H9 (cell line): Measurements from ENCODE around the gene PLA2G4C. TPM values are rescaled to one million over a fixed set of nuclear protein-coding genes. Genes with fewer than 3 reads are reported as not detected.

ENCODE experiments used
- DNase-seq: peaks from one replicate; pipeline ENCODE4 v3.0.0-alpha.2; 2017
- H2AFZ ChIP-seq: one replicate; pipeline ENCODE4 v1.6.1; 2013; ENCODE audit warnings: mild to moderate bottlenecking, low read length, control low read depth, moderate library complexity
- H2AK5ac ChIP-seq: 2 replicates; pipeline ENCODE4 v1.6.1; 2013; ENCODE audit warnings: low read length, control low read depth, mixed read lengths; ENCODE audit not compliant: insufficient read length
- H2BK120ac ChIP-seq: one replicate; pipeline ENCODE4 v1.6.1; 2013; ENCODE audit warnings: low read depth, mild to moderate bottlenecking, low read length, control low read depth, inconsistent platforms; ENCODE audit not compliant: poor library complexity, severe bottlenecking
- H2BK12ac ChIP-seq: 2 replicates; pipeline ENCODE4 v1.6.1; 2013; ENCODE audit warnings: low read length, control low read depth, mixed read lengths, low read depth; ENCODE audit not compliant: insufficient read length
- H2BK15ac ChIP-seq: 2 replicates; pipeline ENCODE4 v1.6.1; 2013; ENCODE audit warnings: low read depth, low read length, control low read depth
- H2BK20ac ChIP-seq: one replicate; pipeline ENCODE4 v1.6.1; 2013; ENCODE audit warnings: low read depth, mild to moderate bottlenecking, low read length, control low read depth, inconsistent platforms; ENCODE audit not compliant: poor library complexity, severe bottlenecking
- H2BK5ac ChIP-seq: 2 replicates; pipeline ENCODE4 v1.6.1; 2013; ENCODE audit warnings: low read length, control low read depth, mixed read lengths; ENCODE audit not compliant: insufficient read length
- H3K14ac ChIP-seq: 2 replicates; pipeline ENCODE4 v1.6.1; 2013; ENCODE audit warnings: low read length, control low read depth; ENCODE audit not compliant: insufficient read depth
- H3K18ac ChIP-seq: 2 replicates; pipeline ENCODE4 v1.6.1; 2013; ENCODE audit warnings: low read depth, mild to moderate bottlenecking, mixed read lengths, low read length, control low read depth; ENCODE audit not compliant: insufficient read length
- H3K23ac ChIP-seq: 2 replicates; pipeline ENCODE4 v1.6.1; 2013; ENCODE audit warnings: low read length, control low read depth, mixed read lengths, low read depth; ENCODE audit not compliant: insufficient read length
- H3K23me2 ChIP-seq: 2 replicates; pipeline ENCODE4 v1.6.1; 2013; ENCODE audit warnings: low read depth, mild to moderate bottlenecking, mixed read lengths, low read length, control low read depth; ENCODE audit not compliant: insufficient read length, poor library complexity, severe bottlenecking
- H3K27ac ChIP-seq: 2 replicates; pipeline ENCODE4 v1.5.1; 2013; ENCODE audit warnings: low read length, control low read depth, mixed read lengths, low read depth; ENCODE audit not compliant: insufficient read length
- H3K27me3 ChIP-seq: 2 replicates; pipeline ENCODE4 v1.6.1; 2013; ENCODE audit warnings: low read length, control low read depth, inconsistent platforms; ENCODE audit not compliant: insufficient read depth
- H3K4ac ChIP-seq: 2 replicates; pipeline ENCODE4 v1.6.1; 2013; ENCODE audit warnings: low read depth, mild to moderate bottlenecking, control low read depth, inconsistent platforms, low read length, moderate library complexity
- H3K4me1 ChIP-seq: 2 replicates; pipeline ENCODE4 v1.6.1; 2013; ENCODE audit warnings: low read length, control low read depth, inconsistent platforms; ENCODE audit not compliant: insufficient read depth
- H3K4me2 ChIP-seq: 2 replicates; pipeline ENCODE4 v1.6.1; 2013; ENCODE audit warnings: low read length, control low read depth, mixed read lengths; ENCODE audit not compliant: insufficient read length, insufficient read depth
- H3K56ac ChIP-seq: 2 replicates; pipeline ENCODE4 v1.6.1; 2013; ENCODE audit warnings: low read depth, mild to moderate bottlenecking, mixed read lengths, low read length, control low read depth; ENCODE audit not compliant: insufficient read length
- H3K79me1 ChIP-seq: 2 replicates; pipeline ENCODE4 v1.6.1; 2013; ENCODE audit warnings: low read depth, mild to moderate bottlenecking, moderate library complexity, low read length, control low read depth, inconsistent platforms; ENCODE audit not compliant: insufficient read depth, poor library complexity, severe bottlenecking
- H3K79me2 ChIP-seq: 2 replicates; pipeline ENCODE4 v1.6.1; 2013; ENCODE audit warnings: low read length, control low read depth, inconsistent platforms; ENCODE audit not compliant: insufficient read depth
- H3K9ac ChIP-seq: 2 replicates; pipeline ENCODE4 v1.6.1; 2013; ENCODE audit warnings: low read length, control low read depth, mixed read lengths; ENCODE audit not compliant: insufficient read length; ENCODE audit errors: extremely low read depth
- H3K9me3 ChIP-seq: one replicate; pipeline ENCODE4 v1.6.1; 2013; ENCODE audit warnings: low read depth, low read length, inconsistent platforms; ENCODE audit not compliant: control insufficient read depth
- H3T11ph ChIP-seq: one replicate; pipeline ENCODE4 v1.6.1; 2013; ENCODE audit warnings: mild to moderate bottlenecking, low read length, control low read depth, inconsistent platforms
- H4K20me1 ChIP-seq: one replicate; pipeline ENCODE4 v1.6.1; 2013; ENCODE audit not compliant: control insufficient read depth, insufficient read length, insufficient read depth
- H4K5ac ChIP-seq: 2 replicates; pipeline ENCODE4 v1.6.1; 2013; ENCODE audit warnings: low read depth, mild to moderate bottlenecking, mixed read lengths, low read length, control low read depth; ENCODE audit not compliant: insufficient read length
- H4K8ac ChIP-seq: replicated peaks from 2 replicates; pipeline ENCODE4 v1.6.1; 2013; ENCODE audit warnings: low read length, control low read depth, mixed read lengths, low read depth; ENCODE audit not compliant: insufficient read length
- H4K91ac ChIP-seq: 2 replicates; pipeline ENCODE4 v1.6.1; 2013; ENCODE audit warnings: low read depth, mild to moderate bottlenecking, moderate library complexity, mixed read lengths, low read length, control low read depth; ENCODE audit not compliant: insufficient read length
- H3K27ac Mint-ChIP-seq, 3 experiments: 2 replicates in 2 of 3; 3 replicates in 1 of 3; pipeline ENCODE4 v1.8.0; 2020 to 2021; ENCODE audit warnings: mixed read lengths in 3 of 3, mild to moderate bottlenecking in 1 of 3, moderate library complexity in 1 of 3
- H3K27me3 Mint-ChIP-seq: 2 replicates; pipeline ENCODE4 v1.8.0; 2021; ENCODE audit warnings: low read depth, mild to moderate bottlenecking, moderate library complexity, mixed read lengths
- H3K36me3 Mint-ChIP-seq, 3 experiments: 2 replicates in 2 of 3; 3 replicates in 1 of 3; pipeline ENCODE4 v1.8.0; 2020 to 2021; ENCODE audit warnings: low read depth in 3 of 3, mixed read lengths in 3 of 3; ENCODE audit not compliant: insufficient read depth in 1 of 3
- H3K4me1 Mint-ChIP-seq, 2 experiments: 2 replicates each; pipeline ENCODE4 v1.8.0; 2020; ENCODE audit warnings: mixed read lengths in 2 of 2
- H3K4me3 Mint-ChIP-seq, 2 experiments: 2 replicates in 1 of 2; 3 replicates in 1 of 2; pipeline ENCODE4 v1.8.0; 2020 to 2021; ENCODE audit warnings: mild to moderate bottlenecking in 2 of 2, mixed read lengths in 2 of 2, moderate library complexity in 1 of 2
- H3K9me3 Mint-ChIP-seq, 2 experiments: 2 replicates in 1 of 2; 3 replicates in 1 of 2; pipeline ENCODE4 v1.8.0; 2020; ENCODE audit warnings: mild to moderate bottlenecking in 2 of 2, mixed read lengths in 2 of 2, moderate library complexity in 1 of 2
- CTCF ChIP-seq: fragments of 200-600 bp; sonication (generic); conservative IDR thresholded peaks from 3 replicates; pipeline ENCODE4 v1.8.0; 2021; ENCODE audit warnings: antibody characterized with exemption, mild to moderate bottlenecking
- WGBS: extraction: QIAGEN DNeasy Blood & Tissue Kit; methylation state at CpG from one replicate; pipeline ENCODE4 v1.1.7; 2013; ENCODE audit warnings: missing lambda C conversion rate, low lambda C conversion rate, mixed read lengths; ENCODE audit not compliant: insufficient read length; ENCODE audit errors: extremely low coverage; 5-methylcytosine and 5-hydroxymethylcytosine counted together
- total RNA-seq: library from RNA; stranded (reverse); gene quantifications from 2 replicates; pipeline ENCODE4 v1.2.1, GENCODE V29; 2021

The PLA2G4C gene
- total RNA-seq, 1 experiment from 2014 or later, result 7.0 TPM

GRCh38 chr19:48133094-48133493 is 22.5 kb upstream of the PLA2G4C start:
- no peak overlapping the region for H2BK12ac ChIP-seq
- WGBS, result no CpG with 5 or more reads among the region's 6 CpGs
- no peak for TF ChIP-seq CTCF
- H3K14ac ChIP-seq, result no peak overlapping the region
- H3T11ph ChIP-seq, result no peak overlapping the region
- H2BK15ac ChIP-seq, result no peak overlapping the region
- H3K23me2 ChIP-seq, result no peaks in the 10 kb centered on the region
- H3K4me1 ChIP-seq, result no peaks in the 10 kb centered on the region
- no peak overlapping the region for H3K9ac ChIP-seq
- H3K4me2 ChIP-seq, result no peak overlapping the region
- no peaks in the 10 kb centered on the region for H3K79me2 ChIP-seq
- no peak overlapping the region for H3K18ac ChIP-seq
- no peak overlapping the region for H2AK5ac ChIP-seq
- no peak overlapping the region for H2BK5ac ChIP-seq
- H3K56ac ChIP-seq, result no peak overlapping the region
- no peak overlapping the region for H3K23ac ChIP-seq
- no peaks in the 10 kb centered on the region for H4K20me1 ChIP-seq
- no peaks in the 10 kb centered on the region for H3K79me1 ChIP-seq
- H3K27me3 Mint-ChIP-seq, result no peaks in the 10 kb centered on the region; the same call in 1 of the 2 replicates
- H3K27ac Mint-ChIP-seq, result peak overlapping the region in 1 of 3 experiments; percentile 79; a peak in 3 of 7 replicates
- peaks cover 25 to 67% (median 63%) of the 10 kb centered on the region in 3 experiments; a peak in 6 of 7 replicates for H3K36me3 Mint-ChIP-seq
- no peaks in the 10 kb centered on the region for H3K9me3 ChIP-seq
- no peak overlapping the region for H4K8ac ChIP-seq
- H4K91ac ChIP-seq, result no peak overlapping the region
- H3K4me3 Mint-ChIP-seq, result no peak overlapping the region
- H2BK20ac ChIP-seq, result no peak overlapping the region
- H3K9me3 Mint-ChIP-seq, result no peaks in the 10 kb centered on the region
- H3K27me3 ChIP-seq, result no peaks in the 10 kb centered on the region
- no peaks in the 10 kb centered on the region for H3K4me1 Mint-ChIP-seq
- H3K4ac ChIP-seq, result no peak overlapping the region
- H2AFZ ChIP-seq, result no peak overlapping the region
- H4K5ac ChIP-seq, result no peak overlapping the region
- no peak overlapping the region for H3K27ac ChIP-seq
- DNase-seq, result no peak
- H2BK120ac ChIP-seq, result no peak overlapping the region
